Measurements from ENCODE around the gene PIK3CD. TPM values are rescaled to one million over a fixed set of nuclear protein-coding genes. Genes with fewer than 3 reads are reported as not detected.

Gene PIK3CD
- total and polyA plus RNA-seq, 2 donors (not counting 3 experiments of a cell fraction or from before 2014, with no cell fraction given): 3.5 to 5.2 TPM

DNA sequence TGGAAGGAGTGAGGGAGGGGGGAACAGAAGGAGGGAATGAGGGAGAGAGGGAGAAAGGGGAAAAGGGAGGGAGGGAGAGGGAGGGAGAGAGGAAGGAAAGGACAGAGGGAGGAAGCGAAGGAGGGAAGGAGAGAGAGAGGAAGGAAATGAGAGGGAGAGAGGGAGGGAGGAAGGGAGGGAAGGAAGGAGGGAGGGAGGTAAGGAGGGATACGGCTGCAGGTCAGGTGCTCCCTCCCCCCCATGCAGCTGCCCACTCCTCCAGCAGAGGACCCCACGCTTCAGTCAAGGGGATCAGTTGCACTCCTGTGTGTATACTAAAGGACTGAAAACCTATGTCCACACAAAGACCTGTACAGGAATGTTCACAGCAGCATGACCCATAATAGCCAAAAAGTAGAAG is 117.5 kb downstream of the PIK3CD start:
- Histone ChIP-seq H4K20me1 (replicated peaks; ENCODE audit: control insufficient read depth, extremely low read depth, insufficient read depth, low read length) (peaks cover 2% of the 10 kb centered on the region), H3K9me3 (replicated peaks; ENCODE audit: control insufficient read depth, insufficient read depth, low read length) (no peaks in the 10 kb centered on the region), H3K4me1 (ENCODE audit: control insufficient read depth, extremely low read depth, insufficient read depth, low read length) (no peaks in the 10 kb centered on the region), H3K4me3 (replicated peaks in 1 of 3; ENCODE audit: insufficient read depth in 1 of 3, low read depth in 1 of 3, low read length in 3 of 3) (no peak overlapping the region), H2AFZ (ENCODE audit: low read depth, low read length) (no peak overlapping the region), H3K4me2 (ENCODE audit: insufficient read depth, low read length) (no peak overlapping the region), H3K9me1 (replicated peaks; ENCODE audit: control insufficient read depth, extremely low read depth, insufficient read depth, low read length) (no peaks in the 10 kb centered on the region), H3K27ac (ENCODE audit: insufficient read depth, low read depth, low read length) (no peak overlapping the region), H3K27me3 (ENCODE audit: control insufficient read depth in 2 of 2, insufficient read depth in 2 of 2, low read length in 2 of 2) (no peaks in the 10 kb centered on the region), H3K9ac (replicated peaks; ENCODE audit: extremely low read depth, insufficient read depth, low read length) (no peak overlapping the region), H3K79me2 (ENCODE audit: control insufficient read depth, insufficient read depth, low read length) (peaks cover 13% of the 10 kb centered on the region), H3K36me3 (ENCODE audit: control insufficient read depth in 2 of 2, extremely low read depth in 1 of 2, insufficient read depth in 2 of 2, low read length in 2 of 2) (peaks cover 0 to 3% of the 10 kb centered on the region in 2 experiments)
- dilution Hi-C loops (cut with MboI; ENCODE audit: extremely low pct_ligation_motif_present, low sequenced_read_pairs): no loop called here
- DNase-seq (ENCODE audit: low read depth, low spot score): no peak
- ChIA-PET POLR2A (no interaction called here), CTCF (no interaction called here)
- no TSS peak for BruUV-seq (replicated peaks)
- no peak for TF ChIP-seq GATA2 (IDR thresholded peaks at IDR 0.05; ENCODE audit: insufficient read depth, insufficient read length, low read depth, low read length)
- TF ChIP-seq, protein P1, sequence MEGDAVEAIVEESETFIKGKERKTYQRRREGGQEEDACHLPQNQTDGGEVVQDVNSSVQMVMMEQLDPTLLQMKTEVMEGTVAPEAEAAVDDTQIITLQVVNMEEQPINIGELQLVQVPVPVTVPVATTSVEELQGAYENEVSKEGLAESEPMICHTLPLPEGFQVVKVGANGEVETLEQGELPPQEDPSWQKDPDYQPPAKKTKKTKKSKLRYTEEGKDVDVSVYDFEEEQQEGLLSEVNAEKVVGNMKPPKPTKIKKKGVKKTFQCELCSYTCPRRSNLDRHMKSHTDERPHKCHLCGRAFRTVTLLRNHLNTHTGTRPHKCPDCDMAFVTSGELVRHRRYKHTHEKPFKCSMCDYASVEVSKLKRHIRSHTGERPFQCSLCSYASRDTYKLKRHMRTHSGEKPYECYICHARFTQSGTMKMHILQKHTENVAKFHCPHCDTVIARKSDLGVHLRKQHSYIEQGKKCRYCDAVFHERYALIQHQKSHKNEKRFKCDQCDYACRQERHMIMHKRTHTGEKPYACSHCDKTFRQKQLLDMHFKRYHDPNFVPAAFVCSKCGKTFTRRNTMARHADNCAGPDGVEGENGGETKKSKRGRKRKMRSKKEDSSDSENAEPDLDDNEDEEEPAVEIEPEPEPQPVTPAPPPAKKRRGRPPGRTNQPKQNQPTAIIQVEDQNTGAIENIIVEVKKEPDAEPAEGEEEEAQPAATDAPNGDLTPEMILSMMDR (IDR thresholded peaks at IDR 0.05; ENCODE audit: extremely low read depth in 1 of 2, insufficient read depth in 1 of 2, low read depth in 1 of 2, low read length in 2 of 2): no peak
- no peak for TF ChIP-seq MYC (IDR thresholded peaks at IDR 0.05; ENCODE audit: low read depth, low read length)
- no peak for TF ChIP-seq POLR2AphosphoS5 (IDR thresholded peaks at IDR 0.05; ENCODE audit: insufficient read depth, low read depth, low read length)
- TF ChIP-seq, protein P2, sequence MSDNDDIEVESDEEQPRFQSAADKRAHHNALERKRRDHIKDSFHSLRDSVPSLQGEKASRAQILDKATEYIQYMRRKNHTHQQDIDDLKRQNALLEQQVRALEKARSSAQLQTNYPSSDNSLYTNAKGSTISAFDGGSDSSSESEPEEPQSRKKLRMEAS (IDR thresholded peaks at IDR 0.05; ENCODE audit: insufficient read depth, insufficient read length): no peak
- TF ChIP-seq EZH2 (IDR thresholded peaks at IDR 0.05; ENCODE audit: borderline replicate concordance, low read depth, low read length, severe bottlenecking): no peak
- no peak for FAIRE-seq
- intact Hi-C loops (cut with micrococcal nuclease): no loop called here
